ENCODE results near the gene ZNF784. TPM values are rescaled to one million over a fixed set of nuclear protein-coding genes. Genes with fewer than 3 reads are reported as not detected.

ZNF784 gene
- total and polyA plus RNA-seq, 9 of the 15 experiments (the other 6 are each of a cell fraction or from before 2014, with no cell fraction given) = 0.14 to 6.1 (median 2.1) TPM

- no peak for TF ChIP-seq MGA (IDR thresholded peaks at IDR 0.05)
Observed at GRCh38 chr19:55598034-55598433, 26.3 kb downstream of the ZNF784 start (continued).

Measured in K562 (cell line).